Adipocyte (in vitro differentiated cells): ENCODE measurements around the gene CPXM1.

Source experiments
- DNase-seq: peaks from one replicate; pipeline ENCODE4 v3.0.0-alpha.2; 2015; ENCODE audit warnings: low read depth
- H3K27me3 ChIP-seq: replicated peaks from 2 replicates; pipeline ENCODE4 v1.7.0; 2013; ENCODE audit warnings: mild to moderate bottlenecking, low read length, moderate library complexity; ENCODE audit not compliant: control insufficient read depth, insufficient read depth
- H3K36me3 ChIP-seq: 2 replicates; pipeline ENCODE4 v1.7.0; 2013; ENCODE audit warnings: low read length, mild to moderate bottlenecking, moderate library complexity; ENCODE audit not compliant: control insufficient read depth, insufficient read depth, severe bottlenecking
- H3K4me1 ChIP-seq: 2 replicates; pipeline ENCODE4 v1.7.0; 2013; ENCODE audit warnings: mild to moderate bottlenecking, low read length, moderate library complexity; ENCODE audit not compliant: control insufficient read depth, insufficient read depth
- H3K4me3 ChIP-seq: 2 replicates; pipeline ENCODE4 v1.7.0; 2013; ENCODE audit warnings: mild to moderate bottlenecking, low read length, moderate library complexity
- H3K9ac ChIP-seq: 2 replicates; pipeline ENCODE4 v1.7.0; 2013; ENCODE audit warnings: mild to moderate bottlenecking, low read length, moderate library complexity
- H3K9me3 ChIP-seq: 2 replicates; pipeline ENCODE4 v1.7.0; 2013; ENCODE audit warnings: mild to moderate bottlenecking, low read length, moderate library complexity; ENCODE audit not compliant: control insufficient read depth

Gene CPXM1

GRCh38 chr20:2751347-2751877, 49.0 kb downstream of the CPXM1 start:
- DNase-seq = peak; percentile 47
- H3K4me3 ChIP-seq = peak overlapping the region; percentile 24
- peaks cover 69% of the 10 kb centered on the region for H3K27me3 ChIP-seq

DNA sequence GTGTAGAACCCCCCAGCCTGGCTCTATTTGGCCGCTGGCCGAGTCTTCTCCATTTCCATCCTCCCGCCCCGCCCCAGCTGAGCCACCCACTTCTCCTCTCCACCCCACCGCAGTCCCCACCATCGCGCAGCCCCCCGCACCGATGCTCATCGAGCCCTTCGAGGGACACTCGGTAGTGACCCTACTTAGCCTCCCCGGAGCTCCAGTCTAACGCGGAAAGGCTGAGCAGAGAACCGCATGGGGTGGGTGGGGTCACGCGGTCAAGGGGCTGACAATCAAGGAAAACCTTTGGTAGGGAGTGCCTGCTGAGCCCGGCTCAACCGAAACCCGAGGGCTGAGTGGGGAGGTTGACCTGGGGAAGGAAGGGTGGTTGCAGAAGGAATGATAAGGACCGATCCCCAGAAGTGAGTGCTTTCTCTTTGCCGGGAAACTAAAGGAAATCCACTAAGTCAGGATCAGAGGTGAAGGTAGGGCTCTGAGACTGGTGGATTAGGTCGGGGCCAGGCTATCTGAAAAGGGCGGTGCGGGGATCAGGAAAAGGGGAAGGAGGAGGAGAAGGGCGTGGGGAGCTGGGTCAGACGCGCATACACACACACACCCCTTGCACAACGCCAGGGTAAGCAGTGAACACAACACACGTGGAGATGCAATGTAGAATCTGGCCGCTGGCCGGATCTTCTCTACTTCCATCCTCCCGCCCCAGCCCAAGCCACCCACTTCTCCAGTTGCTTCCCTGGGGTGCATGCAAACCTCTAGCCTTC, 49.8 kb downstream of the CPXM1 start:
- H3K4me3 ChIP-seq = peak overlapping the region; percentile 24
- no peaks in the 10 kb centered on the region for H3K36me3 ChIP-seq
- H3K4me1 ChIP-seq = peaks cover 12% of the 10 kb centered on the region
- DNase-seq = peak; percentile 77
- peaks cover 77% of the 10 kb centered on the region for H3K27me3 ChIP-seq
- no peaks in the 10 kb centered on the region for H3K9me3 ChIP-seq
- no peak overlapping the region for H3K9ac ChIP-seq

More at GRCh38 chr20:2751347-2751877, 49.0 kb downstream of the CPXM1 start:
- H3K4me1 ChIP-seq = peaks cover 16% of the 10 kb centered on the region
- no peak overlapping the region for H3K9ac ChIP-seq
- H3K36me3 ChIP-seq = no peaks in the 10 kb centered on the region
- H3K9me3 ChIP-seq = no peaks in the 10 kb centered on the region

GRCh38 chr20:2749951-2750490, 50.4 kb downstream of the CPXM1 start:
- Histone ChIP-seq H3K9me3 (no peaks in the 10 kb centered on the region), H3K27me3 (peaks cover 77% of the 10 kb centered on the region), H3K4me3 (no peak overlapping the region), H3K9ac (no peak overlapping the region), H3K4me1 (peaks cover 12% of the 10 kb centered on the region), H3K36me3 (no peaks in the 10 kb centered on the region)
- no peak for DNase-seq

DNA sequence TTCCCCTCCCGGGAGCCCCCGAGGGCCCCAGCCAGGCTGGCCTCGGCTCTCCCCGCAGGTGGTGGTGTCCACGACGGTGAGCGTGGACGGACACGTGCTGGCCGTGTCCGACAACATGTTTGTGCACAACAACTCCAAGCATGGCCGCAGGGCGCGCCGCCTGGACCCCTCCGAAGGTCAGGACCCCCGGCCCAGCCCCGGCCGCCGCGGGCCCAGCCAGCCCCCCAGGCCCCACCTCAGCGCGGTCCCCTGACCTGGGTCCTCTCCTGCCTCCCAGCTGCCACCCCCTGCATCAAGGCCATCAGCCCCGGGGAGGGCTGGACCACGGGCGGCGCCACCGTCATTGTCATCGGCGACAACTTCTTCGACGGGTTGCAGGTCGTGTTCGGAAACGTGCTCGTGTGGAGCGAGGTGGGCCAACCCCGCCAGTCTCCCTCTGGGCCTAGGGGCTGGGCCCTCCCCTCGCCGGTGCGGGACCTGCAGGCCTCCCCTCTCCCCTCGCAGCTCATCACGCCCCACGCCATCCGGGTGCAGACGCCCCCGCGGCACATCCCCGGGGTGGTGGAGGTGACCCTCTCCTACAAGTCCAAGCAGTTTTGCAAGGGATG, 51.0 kb downstream of the CPXM1 start:
- Histone ChIP-seq H3K36me3 (no peaks in the 10 kb centered on the region), H3K9me3 (no peaks in the 10 kb centered on the region), H3K4me1 (peaks cover 12% of the 10 kb centered on the region), H3K9ac (no peak overlapping the region), H3K27me3 (peaks cover 75% of the 10 kb centered on the region), H3K4me3 (no peak overlapping the region)
- no peak for DNase-seq

DNA sequence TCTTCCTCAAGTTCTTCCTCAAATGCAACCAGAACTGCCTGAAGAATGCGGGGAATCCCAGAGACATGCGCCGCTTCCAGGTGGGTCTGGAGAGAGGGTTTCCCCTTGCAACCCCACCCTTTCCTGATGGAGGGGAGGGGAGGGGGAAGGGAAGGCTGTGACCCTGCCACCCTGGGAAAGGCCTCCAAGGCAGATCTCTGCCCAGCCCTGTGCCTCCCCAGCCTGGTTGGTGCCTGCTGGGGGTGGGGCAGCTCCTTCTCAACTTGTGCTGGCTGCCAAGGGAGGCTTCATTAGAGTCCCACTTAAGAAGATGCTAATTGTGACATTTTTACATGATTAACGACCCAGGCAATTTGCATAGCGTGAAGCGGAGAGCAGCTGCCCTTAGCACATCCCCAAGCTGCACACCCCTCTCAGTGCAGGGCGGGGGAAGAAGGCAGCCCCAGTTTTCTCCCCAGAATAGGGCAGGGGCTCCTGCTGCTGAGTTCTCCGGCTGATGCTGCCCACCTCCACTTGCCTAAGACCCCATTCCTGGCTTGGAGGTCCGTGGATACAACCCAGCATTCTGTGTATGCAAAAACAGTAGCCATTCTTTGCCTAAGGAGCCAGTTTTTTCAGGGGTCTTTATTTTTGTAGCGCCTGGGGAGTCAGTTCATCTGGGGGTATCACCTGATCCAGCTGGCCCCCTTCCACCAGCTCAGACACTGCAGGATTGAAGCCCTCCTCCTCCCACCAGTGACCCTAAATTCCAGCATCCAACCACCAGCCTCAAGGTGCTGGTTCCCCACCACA, 51.7 kb downstream of the CPXM1 start:
- no peaks in the 10 kb centered on the region for H3K36me3 ChIP-seq
- H3K4me1 ChIP-seq = peaks cover 12% of the 10 kb centered on the region
- H3K27me3 ChIP-seq = peaks cover 68% of the 10 kb centered on the region
- no peak overlapping the region for H3K4me3 ChIP-seq
- no peak overlapping the region for H3K9ac ChIP-seq
- H3K9me3 ChIP-seq = no peaks in the 10 kb centered on the region
- no peak for DNase-seq

DNA sequence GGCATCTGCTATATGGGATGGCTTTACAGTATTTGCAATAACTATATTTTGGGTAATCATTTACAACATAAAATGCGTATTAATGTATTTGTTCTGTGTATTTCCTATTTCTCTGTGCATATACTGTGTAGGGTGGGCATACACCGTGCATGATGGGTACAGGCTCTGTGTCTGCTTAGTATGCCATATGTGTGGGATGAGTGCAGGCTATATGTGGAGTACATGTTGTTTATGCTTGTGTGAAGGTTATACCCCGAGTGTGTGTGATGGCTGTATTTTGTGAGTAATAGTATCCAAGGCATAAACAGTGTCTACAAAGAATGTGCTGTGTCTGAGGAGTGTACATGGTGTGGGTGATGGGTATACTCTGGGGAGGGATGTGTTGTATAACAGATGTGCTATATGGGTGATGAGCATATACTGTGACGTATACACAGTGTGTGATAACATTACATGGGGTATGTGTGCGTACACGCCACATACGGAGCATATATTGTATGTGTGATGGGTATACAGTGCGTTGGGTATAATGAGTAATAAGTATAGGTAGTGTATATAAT, 52.7 kb downstream of the CPXM1 start:
- H3K4me3 ChIP-seq = no peak overlapping the region
- peaks cover 10% of the 10 kb centered on the region for H3K4me1 ChIP-seq
- peaks cover 67% of the 10 kb centered on the region for H3K27me3 ChIP-seq
- H3K9ac ChIP-seq = no peak overlapping the region
- H3K9me3 ChIP-seq = no peaks in the 10 kb centered on the region
- no peak for DNase-seq
- no peaks in the 10 kb centered on the region for H3K36me3 ChIP-seq

GRCh38 chr20:2746636-2747265, 53.7 kb downstream of the CPXM1 start:
- DNase-seq = no peak
- Histone ChIP-seq H3K4me1 (peaks cover 6% of the 10 kb centered on the region), H3K9me3 (no peaks in the 10 kb centered on the region), H3K27me3 (peaks cover 72% of the 10 kb centered on the region), H3K36me3 (no peaks in the 10 kb centered on the region), H3K4me3 (no peak overlapping the region), H3K9ac (no peak overlapping the region)

- Histone ChIP-seq H3K27me3 (peaks cover 78% of the 10 kb centered on the region), H3K4me1 (peaks cover 5% of the 10 kb centered on the region), H3K9ac (no peak overlapping the region), H3K4me3 (no peak overlapping the region), H3K9me3 (no peaks in the 10 kb centered on the region), H3K36me3 (no peaks in the 10 kb centered on the region)
- DNase-seq = no peak
Measured at GRCh38 chr20:2745936-2746635, 54.3 kb downstream of the CPXM1 start.

DNA sequence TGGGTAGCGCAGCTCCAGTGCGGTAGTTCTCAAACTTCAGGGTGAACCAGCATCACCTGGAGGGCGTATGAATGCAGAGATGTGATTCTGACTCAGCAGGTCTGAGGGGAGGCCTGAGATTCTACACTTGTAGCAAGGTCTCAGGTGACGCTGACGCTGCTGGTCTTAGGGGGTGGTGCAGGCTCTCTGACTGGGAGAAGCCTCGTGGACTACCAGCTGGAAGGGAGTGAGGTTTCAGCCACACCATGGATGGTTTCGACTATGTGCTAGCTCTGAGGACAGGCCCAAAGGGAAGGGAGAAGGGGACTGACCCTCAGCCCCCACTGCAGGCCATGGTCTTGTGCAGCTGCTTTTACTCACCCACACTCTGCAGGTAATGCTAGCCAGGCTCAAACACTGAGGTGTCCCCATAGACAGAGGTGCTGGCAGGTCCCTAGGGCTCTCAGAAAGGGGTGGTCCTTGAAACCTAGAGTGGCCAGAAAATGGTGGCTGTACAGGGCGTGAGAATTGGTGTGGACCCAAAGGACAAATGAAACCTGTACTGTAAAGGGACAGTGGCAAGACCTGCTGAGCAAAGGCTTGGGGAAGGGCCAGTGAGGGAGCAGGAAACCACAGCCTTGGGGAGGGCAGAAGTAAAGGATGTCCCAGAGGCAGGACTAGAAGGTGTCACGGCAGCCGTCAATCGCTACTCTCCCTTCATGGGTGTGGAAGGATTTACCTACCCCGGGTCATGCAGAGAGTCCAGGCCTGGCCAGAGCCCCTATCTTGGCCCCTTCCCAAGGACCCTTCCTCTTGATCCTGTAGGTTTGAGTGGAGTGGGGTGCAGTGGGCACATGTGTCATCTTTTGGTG, 55.1 kb downstream of the CPXM1 start:
- Histone ChIP-seq H3K9ac (no peak overlapping the region), H3K27me3 (peaks cover 78% of the 10 kb centered on the region), H3K36me3 (no peaks in the 10 kb centered on the region), H3K9me3 (no peaks in the 10 kb centered on the region), H3K4me1 (no peaks in the 10 kb centered on the region), H3K4me3 (no peak overlapping the region)
- no peak for DNase-seq
